HCT116 (cell line): ENCODE data around the gene ELK4. TPM values are rescaled to one million over a fixed set of nuclear protein-coding genes. Genes with fewer than 3 reads are reported as not detected.

ENCODE experiments used
- ATAC-seq: fragments of 200-7000 bp; cut with Tn5 transposase; 2 replicates; pipeline ENCODE4 v1.9.1; 2020; ENCODE audit warnings: mild to moderate bottlenecking, moderate library complexity
- BruUV-seq: library from RNA; stranded (reverse); fragments of 400-500 nt; replicated peaks from 2 replicates; lab custom pipeline; 2021; lab: Mats Ljungman, UMichigan
- CTCF ChIA-PET: fragments of 300-600 bp; sonication (Branson Sonifier 250); formaldehyde crosslinking; loops from one replicate; lab custom pipeline; 2021; ENCODE audit warnings: antibody characterized with exemption; lab: Charles Lee
- POLR2A ChIA-PET: fragments of 300-600, 350-600 bp; sonication (Branson Sonifier 250); formaldehyde crosslinking; loops from one replicate; lab custom pipeline; 2021; ENCODE audit warnings: antibody characterized with exemption; lab: Charles Lee
- RAD21 ChIA-PET, 2 experiments: fragments of 300-600 bp; sonication (Branson Sonifier 250); formaldehyde crosslinking; loops; one replicate each; lab custom pipeline; 2023; ENCODE audit warnings: low total read pairs in 2 of 2; ENCODE audit not compliant: uncharacterized antibody in 2 of 2, unreplicated experiment in 2 of 2, low non-redundant PET in 1 of 2; lab: Charles Lee
- DNase-seq: peaks from one replicate; pipeline ENCODE4 v3.0.0-alpha.2; 2010; ENCODE audit warnings: low read depth, low spot score
- H2AFZ ChIP-seq: fragments of 200-600 bp; shearing (Covaris generic), sonication (generic); 2 replicates; pipeline ENCODE4 v1.6.1; 2017; ENCODE audit warnings: low read depth, mixed run types, mixed read lengths, antibody characterized with exemption, low read length; ENCODE audit not compliant: poor library complexity, severe bottlenecking
- H3K27ac ChIP-seq: 2 replicates; pipeline ENCODE4 v1.5.1; 2012; ENCODE audit warnings: low read depth, low read length
- H3K27me3 ChIP-seq: fragments of 200-600 bp; sonication (generic); 2 replicates; pipeline ENCODE4 v1.6.1; 2016; ENCODE audit warnings: mixed run types, low read length, mixed read lengths; ENCODE audit not compliant: insufficient read depth
- H3K36me3 ChIP-seq, 2 experiments: fragments of 200-500 bp in 1 of 2; fragments of 200-600 bp in 1 of 2; sonication (Bioruptor generic) in 1 of 2; sonication (generic) in 1 of 2; 2 replicates each; pipeline versions ENCODE4 v1.5.1 to v1.6.1; 2014 to 2016; ENCODE audit warnings: low read length in 2 of 2, inconsistent platforms in 1 of 2, mixed read lengths in 1 of 2, mixed run types in 1 of 2; ENCODE audit not compliant: insufficient read depth in 2 of 2, control insufficient read depth in 1 of 2
- H3K4me1 ChIP-seq, 2 experiments: fragments of 200-600 bp in 1 of 2; sonication (generic) in 1 of 2; 2 replicates each; pipeline versions ENCODE4 v1.5.1 to v1.6.1; 2012 to 2017; ENCODE audit warnings: low read length in 2 of 2, inconsistent platforms in 1 of 2, mild to moderate bottlenecking in 1 of 2, mixed read lengths in 1 of 2, mixed run types in 1 of 2, moderate library complexity in 1 of 2; ENCODE audit not compliant: insufficient read depth in 2 of 2, control insufficient read depth in 1 of 2
- H3K4me2 ChIP-seq: fragments of 200-600 bp; sonication (generic); 2 replicates; pipeline ENCODE4 v1.6.1; 2017; ENCODE audit warnings: mixed run types, low read length, mixed read lengths
- H3K4me3 ChIP-seq, 2 experiments: fragments of 200-600 bp in 1 of 2; sonication (generic) in 1 of 2; replicated peaks in 1 of 2; 2 replicates each; pipeline ENCODE4 v1.5.1; 2011 to 2016; ENCODE audit warnings: low read length in 2 of 2, control low read depth in 1 of 2, low read depth in 1 of 2, mild to moderate bottlenecking in 1 of 2, mixed read lengths in 1 of 2, mixed run types in 1 of 2
- H3K79me2 ChIP-seq: fragments of 200-600 bp; sonication (generic); 2 replicates; pipeline ENCODE4 v1.6.1; 2017; ENCODE audit warnings: mild to moderate bottlenecking, mixed run types, low read length, moderate library complexity, mixed read lengths; ENCODE audit not compliant: insufficient read depth
- H3K9ac ChIP-seq: fragments of 200-600 bp; sonication (generic); 2 replicates; pipeline ENCODE4 v1.6.1; 2016; ENCODE audit warnings: low read length, mixed read lengths
- H3K9me2 ChIP-seq: fragments of 200-600 bp; sonication (generic), shearing (Covaris generic); 2 replicates; pipeline ENCODE4 v1.6.1; 2017; ENCODE audit warnings: mixed run types, mild to moderate bottlenecking, moderate library complexity; ENCODE audit not compliant: insufficient read depth
- H3K9me3 ChIP-seq, 2 experiments: fragments of 200-500 bp in 1 of 2; fragments of 200-600 bp in 1 of 2; sonication (Bioruptor generic) in 1 of 2; sonication (generic) in 1 of 2; 2 replicates each; pipeline ENCODE4 v1.6.1; 2014 to 2017; ENCODE audit warnings: low read length in 2 of 2, mixed read lengths in 2 of 2, inconsistent platforms in 1 of 2, low read depth in 1 of 2, mild to moderate bottlenecking in 1 of 2, mixed run types in 1 of 2, moderate library complexity in 1 of 2; ENCODE audit not compliant: control insufficient read depth in 1 of 2, insufficient read depth in 1 of 2
- H4K20me1 ChIP-seq: fragments of 200-600 bp; sonication (generic), shearing (Covaris generic); 2 replicates; pipeline ENCODE4 v1.6.1; 2017; ENCODE audit warnings: mixed run types, mild to moderate bottlenecking, moderate library complexity; ENCODE audit not compliant: insufficient read depth
- ATF3 ChIP-seq: IDR thresholded peaks from 2 replicates; pipeline ENCODE4 v1.6.1; 2012
- CEBPB ChIP-seq: IDR thresholded peaks from 2 replicates; pipeline ENCODE4 v1.6.1; 2012; ENCODE audit warnings: low read depth
- CTCF ChIP-seq, 3 experiments: fragments of 200-600 bp in 1 of 3; sonication (generic) in 1 of 3; IDR thresholded peaks in 2 of 3; conservative IDR thresholded peaks in 1 of 3; 2 replicates each; pipeline ENCODE4 v1.5.1; 2012 to 2017; ENCODE audit warnings: low read depth in 2 of 3, low read length in 2 of 3, antibody characterized with exemption in 1 of 3, borderline replicate concordance in 1 of 3, control low read depth in 1 of 3, mild to moderate bottlenecking in 1 of 3, mixed read lengths in 1 of 3, mixed run types in 1 of 3, moderate library complexity in 1 of 3; ENCODE audit not compliant: insufficient read depth in 1 of 3
- EGR1 ChIP-seq: IDR thresholded peaks from 2 replicates; pipeline ENCODE4 v1.6.1; 2012; ENCODE audit warnings: low read depth
- ELF1 ChIP-seq: IDR thresholded peaks from 2 replicates; pipeline ENCODE4 v1.6.1; 2012; ENCODE audit warnings: low read depth, borderline replicate concordance
- EZH2 ChIP-seq: fragments of 200-600 bp; sonication (generic); IDR thresholded peaks from 2 replicates; pipeline ENCODE4 v1.6.1; 2017; ENCODE audit warnings: antibody characterized with exemption, mixed run types
- JUND ChIP-seq: IDR thresholded peaks from 2 replicates; pipeline ENCODE4 v1.6.1; 2012
- POLR2A ChIP-seq: IDR thresholded peaks from 2 replicates; pipeline ENCODE4 v1.7.0; 2011; ENCODE audit warnings: borderline replicate concordance; ENCODE audit not compliant: insufficient read depth, insufficient read length; ENCODE audit errors: extremely low read depth
- POLR2AphosphoS5 ChIP-seq: IDR thresholded peaks from 2 replicates; pipeline ENCODE4 v1.6.1; 2011; ENCODE audit warnings: mild to moderate bottlenecking, low read depth, low read length, moderate library complexity
- REST ChIP-seq: IDR thresholded peaks from 2 replicates; pipeline ENCODE4 v1.6.1; 2012; ENCODE audit warnings: low read depth
- TCF7L2 ChIP-seq: IDR thresholded peaks from 2 replicates; pipeline ENCODE4 v1.7.0; 2011; ENCODE audit warnings: borderline replicate concordance, inconsistent platforms; ENCODE audit not compliant: insufficient read depth, insufficient read length; ENCODE audit errors: extremely low read depth
- YY1 ChIP-seq: IDR thresholded peaks from 2 replicates; pipeline ENCODE4 v1.6.1; 2011; ENCODE audit warnings: low read length, low read depth, moderate library complexity, mild to moderate bottlenecking; ENCODE audit not compliant: insufficient replicate concordance; ENCODE audit errors: extremely low read depth
- ZFX ChIP-seq: fragments of 450-650 bp; IDR thresholded peaks from 2 replicates; pipeline ENCODE4 v1.6.1; 2017
- intact Hi-C: fragments of 100-400 bp; cut with micrococcal nuclease; formaldehyde crosslinking; loops from 2 replicates; pipeline ENCODE4 v1.10.0; 2022
- total RNA-seq: library from RNA; stranded (reverse); gene quantifications from one replicate; pipeline ENCODE4 v1.2.1, GENCODE V29; 2021; ENCODE audit not compliant: unreplicated experiment

The ELK4 gene
- total RNA-seq, 1 experiment from 2014 or later = 46.2 TPM

GRCh38 chr1:205583461-205584130 lies 48.2 kb downstream of the ELK4 start (continued):
- TF ChIP-seq REST (no peak), EZH2 (no peak)

- Histone ChIP-seq H3K4me1 (no peaks in the 10 kb centered on the region), H3K36me3 (no peaks in the 10 kb centered on the region), H3K9ac (no peak overlapping the region), H4K20me1 (no peaks in the 10 kb centered on the region), H3K79me2 (no peaks in the 10 kb centered on the region), H2AFZ (no peak overlapping the region), H3K4me2 (no peak overlapping the region), H3K27ac (no peak overlapping the region), H3K9me3 (no peaks in the 10 kb centered on the region), H3K9me2 (no peaks in the 10 kb centered on the region), H3K27me3 (peaks cover 11% of the 10 kb centered on the region; the same call in 1 of the 2 replicates), H3K4me3 (no peak overlapping the region)
- ChIA-PET POLR2A (no interaction called here), CTCF (interaction anchor here (1.0 to 1.1 kb wide), 2 partner anchors 11 to 76 kb away, joined by 3 read pairs; no protein-coding TSS in a partner anchor), RAD21 (no interaction called here)
- no peak for ATAC-seq
- no peak for DNase-seq
- no TSS peak for BruUV-seq
- intact Hi-C loops = no loop called here
- TF ChIP-seq ATF3 (no peak), REST (no peak), POLR2A (no peak), JUND (no peak), CTCF (IDR thresholded peaks at IDR 0.05 in 2 of 3, conservative IDR thresholded peaks at IDR 0.05 in 1 of 3; ENCODE audit: borderline replicate concordance in 1 of 3, insufficient read depth in 1 of 3, low read depth in 2 of 3, low read length in 2 of 3) (no peak), EZH2 (no peak), EGR1 (no peak), TCF7L2 (no peak), ELF1 (no peak), YY1 (no peak), ZFX (no peak), CEBPB (no peak), POLR2AphosphoS5 (no peak)
These were observed 49.1 kb downstream of the ELK4 start for GRCh38 chr1:205582471-205583291.
